CD1c-positive myeloid dendritic cell (primary cell): ENCODE results near the gene QSOX2.
"Not testable (repeated sequence)": the region's sequence is repeated elsewhere in the genome, so short reads cannot be mapped to it uniquely, and the experiment has no call there.

ENCODE experiments used
- DNase-seq: peaks from one replicate; pipeline ENCODE4 v3.0.0-alpha.2; 2016; ENCODE audit errors: extremely low spot score

Gene QSOX2

DNA sequence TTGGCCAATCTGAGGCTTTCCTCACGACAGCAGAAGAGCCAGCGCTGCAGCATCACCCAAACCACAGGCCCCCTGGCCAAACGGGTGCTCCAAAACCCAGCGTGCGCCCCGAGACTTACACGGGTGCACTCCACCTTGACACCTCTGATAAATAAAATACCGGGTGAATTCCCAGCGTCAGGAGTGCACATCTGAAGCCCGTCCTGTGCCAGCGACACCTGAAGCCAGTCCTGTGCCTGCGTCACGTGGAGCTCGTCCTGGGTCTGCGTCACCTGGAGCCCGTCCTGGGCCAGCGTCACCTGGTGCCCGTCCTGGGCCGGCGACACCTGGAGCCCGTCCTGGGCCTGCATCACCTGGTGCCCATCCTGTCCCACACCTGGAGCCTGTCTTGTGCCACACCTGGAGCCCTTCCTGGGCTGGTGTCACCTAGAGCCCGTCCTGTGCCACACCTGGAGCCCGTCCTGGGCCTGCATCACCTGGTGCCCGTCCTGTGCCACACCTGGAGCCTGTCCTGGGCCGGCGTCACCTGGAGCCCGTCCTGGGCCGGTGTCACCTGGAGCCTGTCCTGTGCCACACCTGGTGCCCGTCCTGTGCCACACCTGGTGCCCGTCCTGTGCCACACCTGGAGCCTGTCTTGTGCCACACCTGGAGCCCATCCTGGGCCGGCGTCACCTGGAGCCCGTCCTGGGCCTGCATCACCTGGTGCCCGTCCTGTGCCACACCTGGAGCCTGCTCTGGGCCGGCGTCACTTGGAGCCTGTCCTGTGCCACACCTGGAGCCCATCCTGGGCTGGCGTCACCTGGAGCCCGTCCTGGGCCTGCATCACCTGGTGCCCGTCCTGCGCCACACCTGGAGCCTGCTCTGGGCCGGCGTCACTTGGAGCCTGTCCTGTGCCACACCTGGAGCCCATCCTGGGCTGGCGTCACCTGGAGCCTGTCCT lies 8.9 kb downstream of the QSOX2 start:
- DNase-seq: not testable (repeated sequence)

DNA sequence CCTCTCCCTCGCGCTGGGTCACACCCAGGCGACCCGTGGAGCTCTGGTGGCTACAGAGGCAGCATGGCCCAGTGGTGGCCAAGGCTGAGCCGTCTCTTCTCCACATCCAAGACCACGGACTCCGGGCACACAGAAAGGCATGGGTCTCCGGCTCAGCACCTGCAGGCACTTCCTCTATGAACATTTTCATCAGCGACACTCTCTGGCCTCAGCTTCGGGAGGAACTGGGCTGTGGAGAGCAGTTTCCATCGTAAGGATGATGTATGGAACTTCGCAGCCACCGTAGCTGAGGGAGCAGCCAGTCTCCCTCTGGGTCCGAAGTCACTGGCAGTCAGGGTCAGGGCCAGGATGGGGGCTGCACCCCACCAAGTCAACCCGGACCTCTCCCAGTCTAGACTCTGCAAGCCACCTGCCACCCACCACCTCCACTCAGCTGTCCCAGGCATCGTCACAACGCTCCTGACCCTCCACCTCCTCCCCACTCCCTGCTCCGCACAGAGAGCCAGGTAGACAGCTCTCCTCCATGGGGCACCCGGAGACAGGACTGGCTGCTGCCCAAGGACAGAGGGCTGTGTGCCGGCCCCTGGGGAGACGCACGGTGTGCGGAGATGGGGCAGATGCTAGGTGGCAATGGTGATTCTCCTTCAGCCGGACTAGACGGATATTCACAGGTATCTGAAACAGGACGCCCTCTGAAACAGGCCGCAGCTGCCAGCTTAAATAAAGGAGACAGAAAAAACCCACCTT lies 9.7 kb downstream of the QSOX2 start:
- no peak for DNase-seq

DNA sequence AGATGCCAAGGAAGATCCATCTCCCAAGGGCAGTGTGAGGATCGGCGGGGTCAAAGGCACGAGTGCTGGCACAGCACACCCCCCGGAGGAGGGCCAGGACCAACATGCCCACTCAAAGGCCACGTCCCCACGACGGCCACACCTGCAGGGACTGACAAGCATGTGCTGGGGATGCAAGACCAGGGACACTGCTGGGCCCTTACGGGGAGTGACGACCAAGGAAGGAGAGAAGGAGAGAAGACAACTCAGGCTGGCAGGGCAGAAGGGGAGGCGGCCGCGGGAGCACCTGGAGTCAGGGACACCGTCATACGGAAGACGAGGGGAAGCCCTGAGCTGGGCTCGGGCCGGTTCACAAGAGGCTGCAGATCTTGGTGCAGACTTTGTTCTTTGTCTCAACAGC lies 10.4 kb downstream of the QSOX2 start:
- DNase-seq: no peak

DNA sequence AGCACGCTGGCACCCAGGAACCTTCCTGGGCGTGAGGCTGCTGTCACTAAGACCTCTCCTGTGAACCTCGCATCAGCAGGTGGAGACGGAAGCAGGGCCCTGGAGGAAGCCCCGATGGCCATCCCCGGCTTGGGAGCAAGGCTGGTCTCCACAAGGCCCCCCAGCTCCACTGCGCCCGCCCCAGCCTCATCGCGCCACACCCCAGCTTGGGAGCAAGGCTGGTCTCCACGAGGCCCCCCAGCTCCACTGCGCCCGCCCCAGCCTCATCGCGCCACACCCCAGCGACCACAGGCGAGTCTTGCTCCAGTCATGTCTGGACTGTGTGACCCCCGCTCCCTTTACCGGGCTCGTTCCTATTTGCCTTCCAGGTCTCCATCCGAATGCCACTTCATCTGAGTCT lies 11.0 kb downstream of the QSOX2 start:
- no peak for DNase-seq

DNA sequence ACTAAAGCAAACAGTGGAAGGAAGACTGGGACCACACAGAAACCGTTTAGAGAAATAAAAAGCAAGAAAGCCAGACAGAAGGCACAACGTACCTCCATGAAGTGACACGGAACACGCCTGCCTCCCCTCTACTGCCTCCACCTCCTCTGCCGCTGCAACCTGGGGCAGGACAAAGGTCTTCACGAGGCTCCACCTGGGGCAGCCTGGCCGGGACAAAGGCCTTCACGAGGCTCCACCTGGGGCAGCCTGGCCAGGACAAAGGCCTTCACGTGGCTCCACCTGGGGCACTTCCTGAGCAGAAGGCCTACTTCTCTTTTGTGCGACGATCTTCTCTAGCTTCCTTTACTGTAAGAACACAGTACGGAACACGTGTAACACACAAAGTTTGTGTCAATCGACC lies 11.7 kb downstream of the QSOX2 start:
- DNase-seq: no peak

DNA sequence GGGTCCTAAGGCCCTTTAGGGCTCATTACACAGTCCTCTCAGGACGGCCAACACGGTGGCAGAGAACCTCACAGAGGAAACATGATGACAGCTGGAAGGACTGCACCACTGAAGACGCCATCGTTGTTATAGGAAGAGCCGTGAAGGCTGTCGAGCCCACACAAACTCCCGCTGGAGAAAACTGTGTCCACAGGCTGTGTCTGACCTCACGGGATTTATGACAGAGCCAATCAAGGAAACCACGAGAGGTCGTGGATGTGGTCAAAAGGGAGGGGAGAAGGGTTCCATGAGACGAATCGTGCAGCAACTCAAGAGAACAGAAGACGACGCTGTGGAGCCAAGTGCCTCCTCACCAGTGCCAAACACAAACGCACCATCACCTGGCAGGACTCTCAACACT lies 12.2 kb downstream of the QSOX2 start:
- no peak for DNase-seq

DNA sequence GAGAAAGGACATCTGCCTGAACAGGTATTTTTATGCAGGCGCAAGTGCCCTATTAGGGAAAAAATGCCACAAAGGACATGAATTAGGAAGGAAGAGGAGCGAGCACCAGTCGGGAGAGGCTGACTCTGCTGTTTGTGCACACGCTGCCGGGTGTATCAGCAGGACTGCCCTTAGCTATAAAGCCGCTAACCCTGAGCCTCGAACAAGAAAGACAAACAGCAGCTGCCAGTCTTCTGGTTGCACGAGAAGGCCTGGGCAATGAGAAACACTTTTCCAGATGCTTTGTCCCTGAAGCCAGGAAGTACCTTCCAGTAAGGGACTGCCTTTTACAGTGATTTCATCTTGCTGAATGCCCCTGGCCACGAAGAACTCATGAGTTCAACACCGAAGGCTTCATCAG lies 12.6 kb downstream of the QSOX2 start:
- no peak for DNase-seq

DNA sequence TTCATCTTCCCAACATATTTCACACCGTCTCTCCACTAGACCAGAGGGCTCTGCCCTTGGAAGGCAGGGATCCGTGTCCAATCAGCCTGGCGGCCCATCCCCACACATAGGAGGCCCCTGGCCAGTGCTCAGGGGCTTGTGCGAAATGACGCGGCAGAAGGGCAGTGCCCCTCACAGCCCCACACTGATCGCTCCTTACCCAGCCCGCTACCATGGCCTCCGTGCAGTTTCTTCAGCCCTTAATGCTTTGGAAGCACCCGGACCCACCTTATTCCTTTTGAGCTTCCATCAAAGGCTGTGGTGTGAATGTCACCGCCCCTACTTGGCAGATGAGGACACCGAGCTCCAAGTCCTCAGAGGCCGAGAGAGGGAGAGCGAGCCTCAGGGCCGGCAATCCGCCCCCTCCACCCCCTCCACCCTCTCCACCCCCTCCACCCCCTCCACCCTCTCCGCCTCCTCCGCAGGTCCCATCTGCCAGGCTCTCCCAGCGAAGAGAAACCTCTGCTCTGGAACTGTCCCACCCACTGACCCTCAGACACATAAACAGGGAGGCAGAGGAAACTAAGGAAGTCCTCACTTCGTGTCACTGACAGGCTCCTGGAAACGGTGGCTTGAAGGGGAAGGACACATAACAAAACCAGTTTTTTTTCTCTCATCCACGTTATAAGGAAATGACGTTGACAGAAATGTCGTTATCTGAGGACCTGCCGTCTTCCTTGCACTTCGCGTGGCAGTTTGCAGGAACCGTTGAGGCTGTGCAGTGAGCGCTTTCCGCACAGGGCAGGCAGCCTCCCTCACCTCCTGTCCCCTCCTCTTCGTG lies 13.9 kb downstream of the QSOX2 start:
- DNase-seq: peak; percentile 92

DNA sequence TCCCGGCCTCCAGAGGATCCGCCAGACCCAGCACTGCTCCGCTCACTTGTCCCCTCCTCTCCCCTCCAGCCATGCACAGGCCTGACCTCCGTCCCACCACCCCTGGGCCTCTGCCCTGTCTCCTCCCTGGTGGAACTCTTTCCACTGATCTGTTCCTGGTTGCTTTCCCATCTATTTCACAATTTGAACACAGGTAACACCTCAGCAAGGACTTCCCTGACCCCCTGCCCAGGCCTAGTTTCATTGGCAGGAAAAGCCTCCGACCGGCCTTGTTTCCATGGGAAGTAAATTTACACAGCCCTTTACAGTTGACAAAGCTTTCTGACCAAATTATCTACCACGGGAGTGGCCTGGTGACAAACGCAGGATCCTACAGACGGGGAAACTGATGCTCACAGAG lies 14.8 kb downstream of the QSOX2 start:
- no peak for DNase-seq

DNA sequence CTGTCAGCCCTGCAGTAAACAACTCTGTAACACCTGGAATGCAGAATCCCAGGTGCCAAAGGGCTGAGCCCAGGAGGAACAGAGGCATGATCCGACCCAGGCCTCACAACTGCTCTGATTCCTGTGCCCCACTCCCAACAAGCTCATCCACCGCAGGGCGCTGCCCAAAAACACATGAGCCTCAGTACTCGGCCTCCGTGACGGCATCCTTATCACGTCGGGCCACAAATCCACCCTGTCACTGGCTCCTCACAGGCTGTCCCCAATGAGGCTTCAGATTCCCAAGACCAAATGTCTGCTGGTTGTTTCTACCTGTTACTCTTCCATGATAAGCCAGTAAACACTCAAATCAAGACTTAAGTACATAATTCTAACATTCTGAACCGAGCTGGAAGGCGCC lies 15.2 kb downstream of the QSOX2 start:
- DNase-seq: no peak

DNA sequence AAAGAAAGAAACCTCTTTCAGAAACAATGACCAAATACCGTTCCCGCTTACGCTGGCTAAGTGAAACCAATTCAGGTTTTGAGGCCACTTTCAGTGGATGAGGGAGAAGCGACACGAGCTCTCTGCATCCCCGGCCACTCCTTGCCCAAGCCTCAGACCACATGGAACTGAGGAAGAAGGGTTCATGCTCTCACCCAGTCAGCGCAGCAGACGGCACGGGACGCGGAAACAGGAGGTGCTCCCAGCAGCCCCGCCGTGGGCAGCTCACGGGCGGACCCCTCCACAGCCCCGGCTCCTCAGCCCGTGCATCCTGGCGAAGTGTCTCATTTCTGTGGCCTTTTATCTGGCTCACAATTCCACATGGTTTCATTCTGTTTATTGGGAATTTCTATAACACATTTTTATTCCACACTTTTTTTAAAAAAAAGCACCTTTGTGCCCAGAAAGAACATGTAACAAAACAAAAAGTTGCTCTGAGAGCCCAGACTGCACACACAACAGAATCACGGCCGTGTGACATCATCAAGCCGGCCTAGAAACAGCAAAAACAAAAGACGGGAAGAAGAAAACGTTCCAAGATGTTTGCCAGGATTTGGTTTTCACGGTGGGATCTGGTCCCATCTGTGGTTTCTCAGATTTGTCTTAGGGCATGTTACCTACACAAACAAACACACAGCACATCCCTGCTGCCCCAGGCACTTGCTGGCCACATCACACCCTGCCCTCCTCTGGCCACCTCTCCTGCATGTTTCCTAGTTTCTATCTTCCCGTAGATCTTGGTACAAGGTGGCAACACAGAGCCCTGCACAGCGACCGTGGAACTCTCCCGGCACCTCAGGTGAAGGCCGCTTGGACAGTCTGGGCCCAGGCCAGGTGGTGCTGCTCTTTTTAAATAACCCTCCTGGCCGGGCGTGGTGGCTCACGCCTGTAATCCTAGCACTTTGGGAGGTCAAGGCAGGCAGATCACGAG lies 16.2 kb downstream of the QSOX2 start:
- DNase-seq: no peak

DNA sequence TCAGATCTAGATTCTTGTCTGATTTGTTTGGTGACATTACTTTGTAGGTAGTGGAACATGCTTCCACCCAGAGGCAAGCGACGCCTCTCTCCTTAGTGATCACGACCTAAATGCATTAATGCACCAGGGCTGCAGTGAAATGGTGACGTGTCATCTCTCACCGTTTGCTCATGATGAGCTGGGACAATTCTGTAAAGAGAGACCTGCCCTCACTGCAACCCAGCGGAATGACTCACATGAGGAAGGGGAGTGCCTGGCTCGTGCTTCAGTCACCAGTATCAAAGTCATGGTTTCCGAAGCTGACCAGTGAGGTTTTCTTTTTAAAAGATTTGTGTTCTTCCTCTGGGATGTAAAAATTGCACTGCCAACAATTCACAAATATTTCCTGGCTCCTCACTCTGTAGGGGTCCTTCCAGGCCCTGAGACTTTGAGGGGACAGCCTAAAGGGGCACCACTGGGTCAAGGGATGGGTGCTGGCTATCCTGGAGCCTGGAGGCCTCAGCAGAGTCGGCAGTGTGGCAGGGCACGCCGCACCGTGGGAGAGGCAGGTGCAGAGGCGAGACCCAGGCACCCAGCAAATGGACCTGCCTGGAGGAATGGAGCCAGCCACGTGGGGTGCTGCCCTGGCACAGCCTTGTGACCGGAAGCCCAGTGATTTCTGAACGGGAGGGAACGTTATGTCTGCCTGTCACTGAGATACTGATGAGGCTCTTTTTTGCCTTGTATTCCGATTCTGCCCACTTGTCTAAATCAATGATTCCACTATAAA lies 17.3 kb downstream of the QSOX2 start:
- DNase-seq: peak; percentile 20

DNA sequence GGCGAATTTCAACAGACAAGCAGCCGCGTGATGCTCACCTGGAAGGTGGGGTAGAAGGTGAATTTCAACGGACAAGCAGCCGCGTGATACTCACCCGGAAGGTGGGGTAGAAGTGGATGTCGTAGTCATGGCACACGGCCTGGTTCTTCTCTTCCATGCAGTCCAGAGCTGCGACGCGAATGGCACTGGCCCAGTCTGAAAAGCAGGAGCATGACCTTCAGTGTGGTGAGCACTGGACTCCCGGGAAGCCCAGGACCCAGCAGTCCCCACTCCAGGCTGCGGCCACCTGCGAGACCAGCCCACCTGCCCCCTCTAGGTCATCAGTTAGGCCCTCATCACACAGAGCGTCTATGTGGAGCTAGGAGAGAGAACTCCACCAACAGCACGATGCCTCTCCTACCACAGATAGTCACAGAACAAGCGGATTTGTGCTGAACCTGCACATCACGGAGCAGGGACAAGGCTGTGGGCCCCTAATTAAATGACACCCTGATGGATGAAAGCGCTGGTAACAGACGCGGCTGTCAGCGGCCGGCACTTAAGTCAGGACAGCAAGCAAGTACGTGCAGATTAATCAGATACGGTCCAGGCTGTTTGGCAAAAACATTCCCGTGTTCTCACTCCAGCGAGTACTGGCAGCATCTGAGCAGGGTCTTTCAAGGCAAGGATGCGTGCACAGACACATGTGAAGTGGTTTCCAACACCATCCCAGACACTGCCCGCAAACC lies 18.8 kb downstream of the QSOX2 start:
- no peak for DNase-seq

DNA sequence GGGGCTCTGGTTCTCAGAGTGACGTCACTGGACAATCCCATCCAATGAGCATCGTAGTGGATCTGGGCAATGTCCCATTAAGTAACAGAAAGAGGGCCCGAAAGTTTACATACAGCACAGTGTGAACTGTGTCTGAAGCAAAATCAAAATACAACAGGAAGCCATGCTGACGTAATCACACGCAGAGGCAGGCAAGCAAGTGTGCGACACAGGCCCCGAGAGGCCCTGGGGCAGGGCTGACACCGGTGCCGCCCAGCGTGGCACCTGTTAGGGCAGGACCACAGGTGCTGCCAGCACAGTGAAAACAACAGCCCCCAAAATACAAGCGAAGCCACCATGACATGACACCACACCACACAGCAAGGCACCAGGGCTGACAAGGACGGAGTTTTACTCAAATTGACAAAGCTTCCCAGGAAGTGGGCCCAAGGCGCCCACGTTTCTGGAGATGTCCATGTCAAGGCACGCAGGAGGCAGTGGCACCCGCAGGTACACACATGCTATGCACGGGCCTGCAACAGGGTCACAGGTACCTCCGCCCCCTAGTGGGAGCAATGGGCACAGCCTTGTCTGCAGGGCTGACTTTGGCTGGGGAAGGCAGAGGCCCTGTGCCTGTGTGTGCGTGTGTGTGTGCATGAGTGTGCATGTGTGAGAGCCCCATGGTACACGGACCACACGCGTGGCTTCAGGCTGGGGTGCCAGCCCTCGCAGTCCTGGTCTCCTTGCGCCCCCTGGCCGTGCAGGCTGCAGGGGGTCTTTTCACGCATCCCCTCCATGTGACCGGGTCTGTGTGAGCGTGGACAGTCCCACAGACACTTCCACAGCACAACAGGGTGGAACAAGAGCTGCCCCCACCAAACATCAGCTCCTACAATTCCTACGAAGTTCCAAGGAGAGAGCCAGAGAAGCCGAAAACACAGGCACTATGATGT lies 19.6 kb downstream of the QSOX2 start:
- DNase-seq: peak; percentile 62

DNA sequence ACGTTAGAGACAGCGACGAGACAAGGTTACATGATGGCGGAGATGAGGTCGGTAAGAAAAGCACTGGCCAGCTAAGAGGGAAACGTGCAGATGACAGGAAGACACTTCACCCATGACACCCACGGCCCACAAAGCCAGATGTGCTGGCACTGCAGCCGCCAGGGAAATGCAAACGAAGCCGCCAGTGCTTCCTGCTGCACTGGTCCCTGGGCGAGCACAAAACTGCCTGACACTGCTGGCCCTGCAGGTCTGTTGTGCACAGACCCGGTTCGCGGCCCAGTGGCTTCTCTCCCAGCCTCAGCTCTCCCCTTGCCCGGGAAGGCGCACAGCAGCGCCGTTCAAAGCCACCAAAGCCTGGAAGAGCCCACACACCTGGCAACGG lies 20.3 kb downstream of the QSOX2 start:
- no peak for DNase-seq

DNA sequence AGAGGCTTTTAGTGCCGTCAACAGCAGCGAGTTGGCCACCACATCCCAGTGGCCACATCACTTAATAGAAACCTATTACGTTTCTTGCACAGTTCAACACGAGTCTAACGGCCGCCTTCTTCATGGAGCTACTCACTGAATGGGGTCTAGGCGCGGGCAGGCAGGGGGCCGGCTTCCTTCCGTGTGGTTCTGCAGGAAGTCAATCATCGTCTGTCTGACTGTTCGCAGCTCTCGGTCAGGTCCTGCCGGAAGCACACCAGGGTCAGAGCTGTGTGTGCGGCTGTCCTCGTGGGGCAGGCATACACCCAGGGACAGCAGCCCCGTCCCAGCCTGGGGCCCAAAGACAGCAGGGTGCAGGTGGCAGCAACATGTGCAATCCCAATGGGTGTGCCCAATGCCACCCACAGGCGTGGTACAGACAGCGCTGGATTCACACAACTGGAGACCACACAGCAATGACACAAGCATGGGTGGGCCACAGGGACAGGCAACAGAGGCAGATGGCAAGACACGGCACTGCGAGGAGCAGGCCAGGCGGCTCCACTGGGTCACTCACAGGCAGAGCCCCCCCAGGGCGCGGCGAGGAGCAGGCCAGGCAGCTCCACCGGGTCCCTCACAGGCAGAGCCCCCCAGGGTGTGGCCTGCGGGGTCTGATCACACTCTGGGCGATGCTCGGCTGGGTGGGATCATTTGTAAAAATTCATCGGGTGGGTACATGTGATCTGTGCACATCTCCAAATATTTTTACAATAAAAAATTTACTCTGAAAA lies 21.6 kb downstream of the QSOX2 start:
- DNase-seq: no peak

DNA sequence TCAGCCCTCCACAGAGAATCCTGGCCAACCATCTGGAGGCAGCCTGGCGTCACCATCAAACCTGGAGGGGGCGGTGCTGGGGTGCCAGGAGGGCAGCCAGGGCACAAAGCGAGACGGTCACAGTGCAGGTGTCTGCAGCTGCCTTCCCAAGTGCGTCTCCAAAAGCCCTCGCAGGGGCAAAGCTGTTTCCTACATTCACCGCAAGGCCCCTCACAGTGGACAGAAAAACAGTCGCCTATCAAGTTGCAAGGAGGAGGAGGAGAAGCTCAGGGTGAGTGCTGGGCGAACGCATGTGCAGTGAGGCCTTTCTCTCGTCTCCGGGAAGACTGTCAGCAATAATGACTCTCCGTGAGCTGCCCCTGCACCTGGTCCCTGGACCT lies 22.7 kb downstream of the QSOX2 start:
- no peak for DNase-seq
